A549 (cell line): ENCODE results near the gene PVALEF. TPM values are rescaled to one million over a fixed set of nuclear protein-coding genes. Genes with fewer than 3 reads are reported as not detected.
A peak's percentile ranks its signal among the peaks of the same experiment; 100 is the strongest.

ENCODE experiments used
- ATAC-seq, 2 experiments: fragments of 200-7000 bp in 1 of 2; fragments of >200 bp in 1 of 2; cut with Nextera tagmentation in 1 of 2; cut with Tn5 transposase in 1 of 2; 3 replicates each; pipeline versions ENCODE4 v1.8.0 to v1.9.1; 2018 to 2020; ENCODE audit warnings: mild to moderate bottlenecking in 1 of 2, moderate library complexity in 1 of 2
- CTCF ChIA-PET: fragments of 300-600 bp; sonication (Branson Sonifier 250); formaldehyde crosslinking; extraction: SDS; loops from one replicate; lab custom pipeline; 2021; ENCODE audit warnings: antibody characterized with exemption, inconsistent platforms; lab: Yijun Ruan, JAX
- POLR2A ChIA-PET: fragments of 350-600 bp; formaldehyde crosslinking; extraction: SDS; loops from one replicate; lab custom pipeline; 2021; ENCODE audit warnings: antibody characterized with exemption, inconsistent platforms; lab: Yijun Ruan, JAX
- DNase-seq, 2 experiments: peaks; one replicate each; pipeline versions ENCODE4 v3.0.0 to v3.0.0-alpha.2; 2011 to 2016; ENCODE audit warnings: low read depth in 1 of 2, low spot score in 1 of 2
- FAIRE-seq: peaks from 2 replicates; lab custom pipeline; 2011; peaks lifted over from hg19 to GRCh38; lab: Jason Lieb, UNC
- H3K27ac ChIP-seq, 2 experiments: fragments of >200 bp; sonication (Bioruptor Twin); formaldehyde crosslinking; 3 replicates each; pipeline ENCODE4 v1.5.1; 2016 to 2017
- H3K4me1 ChIP-seq: fragments of >200 bp; sonication (Bioruptor Twin); formaldehyde crosslinking; 3 replicates; pipeline ENCODE4 v1.6.1; 2016
- H3K4me2 ChIP-seq: fragments of >200 bp; sonication (Bioruptor Twin); formaldehyde crosslinking; 3 replicates; pipeline ENCODE4 v1.6.1; 2016
- H3K4me3 ChIP-seq: fragments of >200 bp; sonication (Bioruptor Twin); formaldehyde crosslinking; 3 replicates; pipeline ENCODE4 v1.5.1; 2016
- H3K9me3 ChIP-seq: fragments of >200 bp; sonication (Bioruptor Twin); formaldehyde crosslinking; 3 replicates; pipeline ENCODE4 v1.6.1; 2016
- BCL3 ChIP-seq: fragments of >200 bp; sonication (Bioruptor Twin); formaldehyde crosslinking; IDR thresholded peaks from 3 replicates; pipeline ENCODE4 v1.6.1; 2016
- CBX2 ChIP-seq: fragments of 200-600 bp; sonication (generic); IDR thresholded peaks from 2 replicates; pipeline ENCODE4 v1.6.1; 2016; ENCODE audit warnings: low read depth, mild to moderate bottlenecking, borderline replicate concordance
- CEBPB ChIP-seq, 2 experiments: fragments of >200 bp in 1 of 2; sonication (Bioruptor Twin) in 1 of 2; formaldehyde crosslinking in 1 of 2; IDR thresholded peaks; 2 replicates each; pipeline ENCODE4 v1.6.1; 2012 to 2016
- CTCF ChIP-seq: fragments of >200 bp; sonication (Bioruptor Twin); formaldehyde crosslinking; IDR thresholded peaks from 3 replicates; pipeline ENCODE4 v1.5.1; 2016
- E2F6 ChIP-seq: IDR thresholded peaks from 2 replicates; pipeline ENCODE4 v1.6.1; 2012; ENCODE audit warnings: low read depth, borderline replicate concordance
- GATA3 ChIP-seq: IDR thresholded peaks from 2 replicates; pipeline ENCODE4 v1.6.1; 2012; ENCODE audit warnings: borderline replicate concordance
- HOXB13 ChIP-seq: fragments of 250-450 bp; sonication (Bioruptor Pico); IDR thresholded peaks from 2 replicates; pipeline ENCODE4 v1.5.0; 2020; ENCODE audit warnings: low read depth, mild to moderate bottlenecking, moderate library complexity
- HOXB5 ChIP-seq: fragments of 250-450 bp; sonication (Bioruptor Pico); IDR thresholded peaks from 2 replicates; pipeline ENCODE4 v1.5.0; 2020; ENCODE audit warnings: mild to moderate bottlenecking, moderate library complexity
- JUNB ChIP-seq: fragments of >200 bp; sonication (Bioruptor Twin); formaldehyde crosslinking; IDR thresholded peaks from 2 replicates; pipeline ENCODE4 v1.6.1; 2016
- KDM5A ChIP-seq: fragments of 200-600 bp; sonication (generic); IDR thresholded peaks from 2 replicates; pipeline ENCODE4 v1.6.1; 2016; ENCODE audit warnings: antibody characterized with exemption, mild to moderate bottlenecking
- MAFK ChIP-seq: fragments of 450-650 bp; IDR thresholded peaks from 2 replicates; pipeline ENCODE4 v1.6.1; 2014; ENCODE audit not compliant: partially characterized antibody
- MAX ChIP-seq: IDR thresholded peaks from 2 replicates; pipeline ENCODE4 v1.6.1; 2012
- MYC ChIP-seq: IDR thresholded peaks from 2 replicates; pipeline ENCODE4 v1.6.1; 2012; ENCODE audit warnings: mild to moderate bottlenecking, inconsistent platforms, low read length, improper control_type of control experiment, borderline replicate concordance
- NFE2L2 ChIP-seq: fragments of 150-350 bp; conservative IDR thresholded peaks from 2 replicates; pipeline ENCODE4 v1.6.1; 2014; ENCODE audit warnings: low read length
- PHF8 ChIP-seq: fragments of 200-600 bp; sonication (generic); IDR thresholded peaks from 2 replicates; pipeline ENCODE4 v1.6.1; 2016; ENCODE audit warnings: low read depth, mild to moderate bottlenecking, antibody characterized with exemption, moderate library complexity, borderline replicate concordance
- RAD21 ChIP-seq, 2 experiments: fragments of >200 bp in 1 of 2; sonication (Bioruptor Twin) in 1 of 2; formaldehyde crosslinking in 1 of 2; IDR thresholded peaks in 1 of 2; conservative IDR thresholded peaks in 1 of 2; 2 replicates in 1 of 2; 3 replicates in 1 of 2; pipeline ENCODE4 v1.6.1; 2012 to 2018; ENCODE audit warnings: inconsistent platforms in 1 of 2
- RARB ChIP-seq: fragments of 250-450 bp; sonication (Bioruptor Pico); IDR thresholded peaks from 2 replicates; pipeline ENCODE4 v1.8.0; 2021; ENCODE audit warnings: mild to moderate bottlenecking, moderate library complexity
- SMC3 ChIP-seq: fragments of >200 bp; sonication (Bioruptor Twin); formaldehyde crosslinking; IDR thresholded peaks from 3 replicates; pipeline ENCODE4 v1.6.1; 2018; ENCODE audit warnings: inconsistent platforms
- ZFP36 ChIP-seq: fragments of 450-650 bp; IDR thresholded peaks from 2 replicates; pipeline ENCODE4 v1.6.1; 2014; ENCODE audit warnings: borderline replicate concordance; ENCODE audit not compliant: partially characterized antibody
- ZNF302 ChIP-seq: fragments of 250-450 bp; sonication (Bioruptor Pico); IDR thresholded peaks from 2 replicates; pipeline ENCODE4 v1.9.0; 2021; ENCODE audit warnings: inconsistent platforms, mild to moderate bottlenecking, moderate library complexity
- WGBS: methylation state at CpG from one replicate; pipeline ENCODE4 v1.1.6; 2017; ENCODE audit errors: missing lambda C conversion rate; 5-methylcytosine and 5-hydroxymethylcytosine counted together
- polyA plus RNA-seq, 4 experiments: library from polyadenylated mRNA; depleted of rRNA in 3 of 4; stranded (reverse); fragments of >200 nt; fragmentation: RNase III in 1 of 4; extraction: RNeasy Plus Mini Kit Qiagen cat#74134 plus additional on column Dnase treatment in 1 of 4; gene quantifications; 2 replicates in 3 of 4; 3 replicates in 1 of 4; pipeline ENCODE4 v1.2.3, GENCODE V29; 2011 to 2017

PVALEF gene
- polyA plus RNA-seq, 2 of the 4 experiments (the other 2 are of a cell fraction) = not detected

- Histone ChIP-seq H3K4me1 (peaks cover 10% of the 10 kb centered on the region), H3K27ac (no peak overlapping the region), H3K9me3 (no peaks in the 10 kb centered on the region), H3K4me2 (no peak overlapping the region), H3K4me3 (no peak overlapping the region)
- DNase-seq (no peak), ATAC-seq (peak in 1 of 2 experiments; percentile 43; a peak in 3 of 6 replicates), FAIRE-seq (no peak)
- TF ChIP-seq CTCF (0 out of 3 replicates have a peak, but pooled peaks have one; percentile 19), CEBPB (IDR thresholded peaks at IDR 0.05) (no peak), RAD21 (conservative IDR thresholded peaks at IDR 0.05 in 1 of 2, IDR thresholded peaks at IDR 0.05 in 1 of 2) (peak in 1 of 2 experiments; percentile 18; a peak in 1 of 5 replicates)
- ChIA-PET POLR2A (no interaction called here), CTCF (interaction anchor here (0.6 to 4.3 kb wide), 9 partner anchors 10 to 931 kb away, joined by 3 to 21 read pairs (median 5); no protein-coding TSS in a partner anchor)
- 83% methylated on average over 11 of the region's 11 CpGs for WGBS
These were observed 36.0 kb upstream of the PVALEF start for GRCh38 chr17:81129289-81129688.

GRCh38 chr17:81129711-81130367, 35.5 kb upstream of the PVALEF start:
- Histone ChIP-seq H3K4me2 (no peak overlapping the region), H3K9me3 (no peaks in the 10 kb centered on the region), H3K4me3 (no peak overlapping the region), H3K4me1 (peaks cover 10% of the 10 kb centered on the region), H3K27ac (no peak overlapping the region)
- POLR2A ChIA-PET = no interaction called here
- CTCF ChIA-PET = interaction anchor here (0.6 to 4.3 kb wide), 9 partner anchors 10 to 932 kb away, joined by 3 to 21 read pairs (median 5); no protein-coding TSS in a partner anchor
- ATAC-seq (peak in 1 of 2 experiments; percentile 7; a peak in 2 of 6 replicates), DNase-seq (no peak), FAIRE-seq (no peak)
- TF ChIP-seq MAFK = no peak
- no peak for TF ChIP-seq CBX2
- TF ChIP-seq NFE2L2 = no peak
- TF ChIP-seq ZFP36 = no peak
- TF ChIP-seq KDM5A = no peak
- TF ChIP-seq PHF8 = no peak
- TF ChIP-seq ZNF302 (CRISPR knock-in tag) = no peak
- TF ChIP-seq MAX = no peak
- TF ChIP-seq JUNB = no peak
- no peak for TF ChIP-seq SMC3
- TF ChIP-seq HOXB13 = no peak
- TF ChIP-seq E2F6 = no peak
- no peak for TF ChIP-seq GATA3
- TF ChIP-seq HOXB5 = no peak
- no peak for TF ChIP-seq BCL3
- no peak for TF ChIP-seq MYC
- TF ChIP-seq RARB (CRISPR knock-in tag) = no peak
- 41% methylated on average over 5 of the region's 14 CpGs for WGBS
